OCI-LY7 (cell line): Measurements from ENCODE around the gene NAPSA.

Experiments used
- CTCF ChIP-seq: fragments of 200-600 bp; sonication (generic); conservative IDR thresholded peaks from 2 replicates; pipeline ENCODE4 v1.5.1; 2014; ENCODE audit warnings: mild to moderate bottlenecking, antibody characterized with exemption, low read length, moderate library complexity, mixed read lengths
- EZH2phosphoT487 ChIP-seq: fragments of 200-600 bp; sonication (generic); IDR thresholded peaks from 2 replicates; pipeline ENCODE4 v1.6.1; 2018; ENCODE audit warnings: low read depth, borderline replicate concordance, mild to moderate bottlenecking, mixed run types, antibody characterized with exemption, low read length, moderate library complexity, mixed read lengths

- TF ChIP-seq CTCF (no peak), EZH2phosphoT487 (no peak)
Measured at GRCh38 chr19:50393589-50393988, 28.1 kb upstream of the NAPSA start.
